Fibroblast of skin of scalp (primary cell): ENCODE results near the gene SLC34A3.
"Not testable (repeated sequence)": the region's sequence is repeated elsewhere in the genome, so short reads cannot be mapped to it uniquely, and the experiment has no call there.

ENCODE experiments used
- DNase-seq: peaks from one replicate; pipeline ENCODE4 v3.0.0-alpha.2; 2013

SLC34A3 gene

GRCh38 chr9:137231372-137232039 is 805 bp downstream of the SLC34A3 start:
- DNase-seq: no peak

GRCh38 chr9:137232101-137232500 is 1.4 kb downstream of the SLC34A3 start:
- DNase-seq: no peak

GRCh38 chr9:137232510-137232909 is 1.8 kb downstream of the SLC34A3 start:
- no peak for DNase-seq

DNA sequence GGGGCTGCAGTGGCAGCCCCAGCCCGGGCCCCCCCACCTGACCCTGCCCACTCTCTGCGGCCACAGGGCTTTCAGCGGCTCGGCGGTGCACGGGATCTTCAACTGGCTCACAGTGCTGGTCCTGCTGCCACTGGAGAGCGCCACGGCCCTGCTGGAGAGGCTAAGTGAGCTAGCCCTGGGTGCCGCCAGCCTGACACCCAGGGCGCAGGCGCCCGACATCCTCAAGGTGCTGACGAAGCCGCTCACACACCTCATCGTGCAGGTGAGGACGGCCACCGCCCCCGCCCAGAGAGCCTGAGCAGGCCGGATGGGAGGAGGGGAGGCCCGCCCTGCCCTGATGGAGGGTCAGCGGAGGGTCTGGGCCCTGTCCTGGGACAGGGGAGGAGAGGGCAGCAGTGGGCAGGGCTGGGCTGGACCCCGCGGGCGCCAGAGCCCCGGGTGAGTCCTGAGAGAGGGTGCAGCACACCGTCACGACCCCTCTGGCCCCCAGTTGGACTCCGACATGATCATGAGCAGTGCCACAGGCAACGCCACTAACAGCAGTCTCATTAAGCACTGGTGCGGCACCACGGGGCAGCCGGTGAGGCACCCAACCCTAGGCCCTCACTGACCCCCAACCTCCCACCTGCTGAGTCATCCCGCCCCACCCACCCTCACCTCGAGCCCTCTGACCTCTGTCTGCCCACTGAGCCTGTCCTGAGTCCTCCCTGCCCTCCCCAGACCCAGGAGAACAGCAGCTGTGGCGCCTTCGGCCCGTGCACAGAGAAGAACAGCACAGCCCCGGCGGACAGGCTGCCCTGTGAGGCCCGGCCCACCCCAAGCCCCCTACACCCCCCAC is 2.7 kb downstream of the SLC34A3 start:
- DNase-seq: no peak

DNA sequence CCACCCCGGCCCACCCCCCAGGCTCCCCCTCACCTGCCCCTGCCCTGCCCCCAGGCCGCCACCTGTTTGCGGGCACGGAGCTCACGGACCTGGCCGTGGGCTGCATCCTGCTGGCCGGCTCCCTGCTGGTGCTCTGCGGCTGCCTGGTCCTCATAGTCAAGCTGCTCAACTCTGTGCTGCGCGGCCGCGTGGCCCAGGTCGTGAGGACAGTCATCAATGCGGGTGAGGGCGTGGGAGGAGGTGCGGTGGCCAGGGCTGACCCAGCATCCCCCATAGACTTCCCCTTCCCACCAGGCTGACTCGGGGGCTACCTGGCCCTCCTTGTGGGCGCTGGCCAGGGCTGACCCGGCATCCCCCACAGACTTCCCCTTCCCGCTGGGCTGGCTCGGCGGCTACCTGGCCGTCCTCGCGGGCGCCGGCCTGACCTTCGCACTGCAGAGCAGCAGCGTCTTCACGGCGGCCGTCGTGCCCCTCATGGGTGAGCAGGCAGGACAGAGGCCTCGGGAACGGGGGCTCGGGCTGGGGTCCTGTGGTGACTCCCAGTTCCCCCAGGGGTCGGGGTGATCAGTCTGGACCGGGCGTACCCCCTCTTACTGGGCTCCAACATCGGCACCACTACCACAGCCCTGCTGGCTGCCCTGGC is 3.5 kb downstream of the SLC34A3 start:
- no peak for DNase-seq

DNA sequence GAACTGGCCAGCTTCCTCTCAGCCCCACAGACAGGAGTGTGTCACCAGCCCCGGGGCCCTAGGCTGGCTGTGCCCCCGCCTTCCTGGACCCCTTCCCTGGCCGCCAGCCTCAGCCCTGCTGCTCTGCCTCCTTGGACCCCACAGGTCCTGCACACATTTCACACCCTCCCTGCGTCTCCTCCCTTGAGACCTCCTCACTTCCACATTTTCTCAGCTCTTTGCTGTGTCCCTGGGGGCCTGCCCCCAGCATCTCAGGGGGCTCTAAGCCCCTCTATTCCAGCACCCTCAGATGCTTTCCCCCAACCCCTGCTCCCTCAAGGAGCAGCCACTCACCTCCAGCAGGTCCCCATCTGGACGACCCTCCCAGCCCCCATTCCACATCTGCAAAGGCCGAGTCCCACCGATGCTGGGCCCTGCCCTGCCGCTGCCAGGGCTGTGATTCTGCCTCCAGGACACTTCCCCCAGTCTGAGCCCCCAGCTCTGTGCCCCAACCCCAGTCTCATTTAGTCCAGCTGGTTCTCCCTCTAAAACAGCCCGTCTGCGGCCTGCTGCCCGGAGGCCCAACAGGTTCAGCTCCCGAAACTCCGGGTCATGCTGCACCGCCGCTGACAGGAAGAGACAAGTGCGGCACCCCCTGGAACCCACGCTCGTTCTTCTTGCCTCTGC is 4.2 kb downstream of the SLC34A3 start:
- no peak for DNase-seq

DNA sequence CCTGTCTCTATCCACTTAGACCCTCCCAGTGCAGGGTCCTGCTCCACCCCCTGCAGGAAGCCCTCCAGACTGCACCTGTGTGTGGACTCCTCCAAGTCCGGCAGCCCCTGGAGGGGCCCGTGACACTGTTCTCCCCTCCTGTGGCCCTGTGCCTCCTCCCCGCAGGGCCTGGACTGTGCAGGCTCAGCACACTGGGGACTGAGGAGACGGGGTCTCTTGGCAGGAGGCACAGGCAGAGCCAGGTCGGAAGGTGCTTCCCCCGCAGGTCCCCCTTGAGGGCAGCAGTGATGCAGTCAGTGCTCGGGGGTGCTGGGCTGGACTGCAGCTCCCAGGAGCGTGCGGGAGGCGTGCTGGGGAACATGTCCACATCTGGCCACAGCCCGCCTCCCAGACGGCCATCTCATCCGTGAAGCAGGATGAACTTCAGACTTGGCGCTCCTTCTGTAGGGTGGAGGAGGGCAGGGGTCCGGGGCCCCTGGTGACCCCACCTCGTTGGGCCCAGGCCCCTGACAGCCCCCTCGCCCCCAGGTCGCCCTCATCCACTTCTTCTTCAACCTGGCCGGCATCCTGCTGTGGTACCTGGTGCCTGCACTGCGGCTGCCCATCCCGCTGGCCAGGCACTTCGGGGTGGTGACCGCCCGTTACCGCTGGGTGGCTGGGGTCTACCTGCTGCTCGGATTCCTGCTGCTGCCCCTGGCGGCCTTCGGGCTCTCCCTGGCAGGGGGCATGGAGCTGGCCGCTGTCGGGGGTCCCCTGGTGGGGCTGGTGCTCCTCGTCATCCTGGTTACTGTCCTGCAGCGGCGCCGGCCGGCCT is 4.9 kb downstream of the SLC34A3 start:
- DNase-seq: no peak

DNA sequence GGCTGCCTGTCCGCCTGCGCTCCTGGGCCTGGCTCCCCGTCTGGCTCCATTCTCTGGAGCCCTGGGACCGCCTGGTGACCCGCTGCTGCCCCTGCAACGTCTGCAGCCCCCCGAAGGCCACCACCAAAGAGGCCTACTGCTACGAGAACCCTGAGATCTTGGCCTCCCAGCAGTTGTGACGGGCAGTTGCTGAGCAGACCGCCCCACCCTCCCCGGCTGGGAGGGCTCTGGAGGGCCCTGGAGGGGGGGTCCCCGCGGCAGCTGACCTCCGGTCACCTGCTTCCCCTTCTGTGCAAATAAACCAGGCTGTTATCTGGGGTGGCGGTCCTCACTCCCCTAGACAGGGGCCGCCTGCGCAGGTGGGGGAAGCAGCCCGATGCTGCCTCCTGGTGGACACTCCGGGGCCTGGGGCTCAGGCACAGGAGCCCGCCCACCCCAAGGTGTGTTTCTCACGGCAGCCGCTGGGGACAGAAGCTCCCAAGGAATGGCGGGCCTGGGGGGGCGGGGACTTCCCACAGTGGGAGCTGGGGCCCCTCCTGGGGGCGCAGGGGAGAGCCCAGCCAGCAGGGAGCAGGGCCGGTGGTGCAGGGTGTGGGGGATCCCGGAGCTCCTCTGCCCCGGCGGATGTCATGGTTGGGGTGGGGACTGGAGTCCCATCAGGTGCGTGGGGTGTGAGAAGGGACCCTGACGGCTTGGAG is 5.7 kb downstream of the SLC34A3 start:
- DNase-seq: peak; percentile 76

- DNase-seq: no peak
Observed at GRCh38 chr9:137236936-137237421, 6.3 kb downstream of the SLC34A3 start.

DNA sequence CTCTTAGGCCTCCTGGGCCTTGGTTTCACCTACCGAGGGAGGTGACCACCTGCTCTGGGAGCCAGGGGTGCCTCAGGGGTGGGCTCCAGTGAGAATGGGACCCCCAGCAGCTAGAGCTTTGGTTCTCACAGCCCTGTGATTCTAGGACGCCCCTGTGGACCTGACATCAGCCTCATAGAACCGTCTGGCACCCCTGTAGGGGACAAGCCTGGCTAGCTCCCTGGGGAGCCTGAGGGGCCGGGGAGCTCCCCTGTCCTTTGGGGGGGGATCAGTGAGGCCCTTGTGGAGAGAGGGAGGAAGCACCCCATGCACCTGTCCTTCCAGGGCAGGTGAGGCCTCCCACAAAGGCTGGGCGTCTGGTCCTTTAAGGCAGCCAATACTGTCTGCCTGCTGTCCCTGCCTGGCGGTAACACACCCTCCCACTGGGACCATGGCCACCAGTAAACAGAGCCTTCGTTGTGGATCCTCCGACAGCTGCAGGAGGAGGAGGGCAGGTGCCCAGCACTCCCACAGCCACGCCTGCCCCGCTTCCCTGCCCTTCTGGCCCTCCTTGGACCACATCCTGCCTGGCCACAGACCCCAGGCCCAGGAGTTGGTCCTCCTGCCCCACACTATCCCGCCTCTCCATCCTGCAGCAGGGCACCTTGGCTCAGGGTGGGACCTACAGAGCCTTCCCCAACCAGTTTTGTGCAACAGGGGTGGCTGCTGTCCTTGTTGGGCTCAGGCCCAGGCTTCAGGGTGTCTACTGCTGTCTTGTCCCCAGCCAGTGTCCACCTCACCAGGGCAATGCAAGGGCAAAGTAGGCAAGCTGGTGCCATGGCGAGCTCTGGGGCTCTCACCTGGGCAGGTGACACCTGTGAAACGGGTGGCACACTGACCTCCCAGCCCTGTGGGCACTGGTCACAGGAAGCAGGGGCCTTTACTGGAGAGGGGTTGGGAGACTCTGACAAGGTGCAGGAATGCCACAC is 7.3 kb downstream of the SLC34A3 start:
- no peak for DNase-seq

DNA sequence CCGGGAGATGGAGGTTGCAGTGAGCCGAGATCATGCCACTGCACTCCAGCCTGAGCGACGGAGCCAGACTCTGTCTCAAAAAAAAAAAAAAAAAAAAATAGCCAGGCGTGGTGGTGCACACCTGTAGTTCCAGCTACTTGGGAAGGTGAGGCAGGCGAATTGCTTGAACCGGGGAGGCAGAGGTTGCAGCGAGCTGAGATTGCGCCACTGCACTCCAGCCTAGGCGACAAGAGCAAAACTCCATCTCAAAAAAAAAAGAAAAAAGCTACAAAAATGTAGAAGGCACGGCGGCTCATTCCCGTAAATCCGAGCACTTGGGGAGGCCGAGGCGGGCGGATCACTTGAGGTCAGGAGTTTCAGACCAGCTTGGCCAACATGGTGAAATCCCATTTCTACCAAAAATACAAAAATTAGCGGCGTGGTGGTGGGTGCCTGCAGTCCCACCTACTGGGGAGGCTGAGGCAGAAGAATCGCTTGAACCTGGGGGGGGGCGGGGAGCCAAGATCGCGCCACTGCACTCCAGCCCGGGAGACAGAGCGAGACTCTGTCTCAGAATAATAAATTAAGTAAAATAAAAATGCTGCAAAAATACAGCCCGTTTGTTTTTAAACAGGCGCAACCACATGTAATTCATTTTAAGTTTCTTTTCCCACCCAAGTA is 9.0 kb downstream of the SLC34A3 start:
- DNase-seq: not testable (repeated sequence)

- DNase-seq: peak; percentile 70
Observed at GRCh38 chr9:137240318-137240840, 9.7 kb downstream of the SLC34A3 start.

- peak; percentile 100 for DNase-seq
Observed at GRCh38 chr9:137240841-137241489, 10.3 kb downstream of the SLC34A3 start, which contains the start of gene TUBB4B. Gene TUBB4B, plus strand, starts transcription at chr9:137241287. Its CDS starts 74 bp downstream, at chr9:137241361.

DNA sequence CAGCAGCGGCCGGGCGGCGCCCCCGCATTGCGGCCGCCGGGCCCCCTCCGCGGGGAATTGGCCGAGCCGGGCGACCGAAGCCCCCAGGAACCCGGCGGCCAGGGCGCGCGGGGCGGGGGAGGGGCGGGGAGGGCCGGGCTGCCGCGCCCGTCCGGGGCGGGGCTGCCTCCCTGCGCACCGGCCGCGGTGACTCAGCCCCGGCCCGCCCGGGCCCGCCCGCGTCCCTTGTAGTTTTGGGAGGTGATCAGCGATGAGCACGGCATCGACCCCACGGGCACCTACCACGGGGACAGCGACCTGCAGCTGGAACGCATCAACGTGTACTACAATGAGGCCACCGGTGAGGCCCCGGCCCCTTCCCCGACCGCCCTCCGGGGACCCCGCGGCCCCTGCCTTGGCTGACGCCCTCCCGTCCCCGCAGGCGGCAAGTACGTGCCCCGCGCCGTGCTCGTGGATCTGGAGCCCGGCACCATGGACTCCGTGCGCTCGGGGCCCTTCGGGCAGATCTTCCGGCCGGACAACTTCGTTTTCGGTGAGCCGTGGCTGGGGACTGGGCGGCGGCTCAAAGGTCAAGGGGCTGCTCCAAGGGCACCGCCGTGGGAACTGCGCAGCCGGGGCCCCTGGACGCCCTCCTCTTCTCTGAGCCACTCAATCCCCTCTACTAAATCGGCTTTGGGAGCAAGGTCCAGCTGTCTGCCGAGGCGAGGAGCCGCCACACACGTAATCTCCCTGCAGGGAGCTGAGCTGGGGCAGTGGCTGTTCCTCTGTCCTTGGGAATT is 11.0 kb downstream of the SLC34A3 start:
- DNase-seq: peak; percentile 50

- DNase-seq: no peak
Observed at GRCh38 chr9:137242269-137243203, 11.8 kb downstream of the SLC34A3 start.

DNA sequence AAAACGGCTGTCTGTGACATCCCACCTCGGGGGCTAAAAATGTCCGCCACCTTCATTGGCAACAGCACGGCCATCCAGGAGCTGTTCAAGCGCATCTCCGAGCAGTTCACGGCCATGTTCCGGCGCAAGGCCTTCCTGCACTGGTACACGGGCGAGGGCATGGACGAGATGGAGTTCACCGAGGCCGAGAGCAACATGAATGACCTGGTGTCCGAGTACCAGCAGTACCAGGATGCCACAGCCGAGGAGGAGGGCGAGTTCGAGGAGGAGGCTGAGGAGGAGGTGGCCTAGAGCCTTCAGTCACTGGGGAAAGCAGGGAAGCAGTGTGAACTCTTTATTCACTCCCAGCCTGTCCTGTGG is 12.5 kb downstream of the SLC34A3 start:
- not testable (repeated sequence) for DNase-seq
